ENCODE data around the gene BLOC1S1.

Gene BLOC1S1

DNA sequence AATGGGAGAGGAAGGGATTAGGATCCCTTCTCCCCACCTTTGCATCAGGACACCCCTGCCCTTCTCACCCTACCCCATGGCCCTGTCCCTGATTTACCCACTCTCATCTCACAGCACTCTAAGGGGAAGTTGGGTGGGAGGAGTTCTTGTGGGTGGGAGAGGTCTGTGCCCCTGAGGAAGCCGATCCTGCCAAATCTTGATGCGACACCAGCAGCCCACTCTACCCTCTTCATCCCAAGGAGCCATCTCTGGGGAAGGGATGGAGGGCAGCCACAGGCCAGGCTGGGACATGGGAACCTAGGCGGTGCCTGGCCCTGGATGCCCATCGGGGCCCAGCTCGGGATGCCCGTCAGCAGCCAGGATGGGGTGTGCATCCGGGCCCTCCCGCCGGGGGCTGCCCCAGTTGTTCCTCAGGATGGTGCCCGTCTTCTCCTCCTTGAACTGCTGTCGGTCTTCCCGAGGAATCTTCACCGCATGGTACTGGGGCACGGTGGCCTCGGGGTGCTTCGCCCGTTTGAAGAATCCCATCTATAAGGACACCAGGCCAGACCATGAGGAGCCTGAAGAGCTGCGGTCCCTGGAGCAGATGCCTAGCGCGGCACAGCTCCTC, 31.0 kb upstream of the BLOC1S1 start:
- no CpG with 5 or more reads among the region's 20 CpGs for WGBS (ENCODE audit: extremely low coverage, insufficient coverage, low lambda C conversion rate)

DNA sequence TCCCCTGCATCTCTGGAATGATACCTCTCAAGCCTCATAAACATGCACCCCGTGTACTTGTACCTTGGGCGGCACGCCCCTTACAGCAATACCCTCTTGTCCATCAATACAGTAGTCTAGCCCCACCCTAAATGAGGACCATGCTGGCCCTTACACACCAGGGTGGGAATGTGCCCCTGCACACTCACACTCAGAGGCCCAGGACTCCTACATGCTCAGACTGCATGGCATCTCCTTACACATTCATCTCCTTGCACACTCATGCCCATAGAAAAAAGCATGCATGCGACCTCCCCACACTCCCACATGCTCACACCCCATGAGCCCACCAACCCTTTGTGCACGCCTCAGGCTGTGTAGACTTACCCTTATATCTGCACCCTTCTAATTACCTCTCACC, 30.2 kb upstream of the BLOC1S1 start:
- H3K9ac ChIP-seq (ENCODE audit: low read length) = no peak overlapping the region
- H3K4ac ChIP-seq (ENCODE audit: low read depth, low read length) = no peak overlapping the region
- no peak overlapping the region for H3K18ac ChIP-seq (ENCODE audit: low read length)
- no peak overlapping the region for H3K4me2 ChIP-seq (ENCODE audit: low read length)
- H2AK5ac ChIP-seq (ENCODE audit: low read length) = no peak overlapping the region
- no peak overlapping the region for H4K5ac ChIP-seq (ENCODE audit: low read length)
- H3K79me2 ChIP-seq (ENCODE audit: control insufficient read depth, insufficient read depth, low read length) = no peaks in the 10 kb centered on the region
- WGBS (ENCODE audit: extremely low coverage, insufficient coverage, low lambda C conversion rate) = no CpG with 5 or more reads among the region's 5 CpGs
- DNase-seq = no peak
- H3K4me1 ChIP-seq (ENCODE audit: control insufficient read depth, low read depth, low read length) = no peaks in the 10 kb centered on the region
- no peak overlapping the region for H2BK5ac ChIP-seq (ENCODE audit: low read length)
- H3K27me3 ChIP-seq (ENCODE audit: insufficient read depth, low read length, poor library complexity) = no peaks in the 10 kb centered on the region
- no peak overlapping the region for H3K23ac ChIP-seq (ENCODE audit: low read length)
- no peaks in the 10 kb centered on the region for H3K79me1 ChIP-seq (ENCODE audit: low read length)
- H3K27ac ChIP-seq (ENCODE audit: low read depth, low read length) = no peak overlapping the region
- H3K56ac ChIP-seq (ENCODE audit: low read length) = no peak overlapping the region
- H2BK120ac ChIP-seq (ENCODE audit: low read depth, low read length) = no peak overlapping the region
- H4K8ac ChIP-seq (ENCODE audit: low read depth, low read length) = no peak overlapping the region
- no peak overlapping the region for H2BK15ac ChIP-seq (replicated peaks; ENCODE audit: low read depth)
- no peak overlapping the region for H3K4me3 ChIP-seq (ENCODE audit: low read length)
- H3K36me3 ChIP-seq (ENCODE audit: control insufficient read depth, insufficient read depth, low read length) = no peaks in the 10 kb centered on the region

More for the DNA sequence above, 31.0 kb upstream of the BLOC1S1 start:
- Histone ChIP-seq H2BK15ac (replicated peaks; ENCODE audit: low read depth) (no peak overlapping the region), H3K9ac (ENCODE audit: low read length) (no peak overlapping the region), H3K4me1 (ENCODE audit: control insufficient read depth, low read depth, low read length) (no peaks in the 10 kb centered on the region), H2BK5ac (ENCODE audit: low read length) (no peak overlapping the region), H3K23ac (ENCODE audit: low read length) (no peak overlapping the region), H2BK120ac (ENCODE audit: low read depth, low read length) (no peak overlapping the region), H3K79me1 (ENCODE audit: low read length) (no peaks in the 10 kb centered on the region), H3K56ac (ENCODE audit: low read length) (no peak overlapping the region), H2AK5ac (ENCODE audit: low read length) (no peak overlapping the region), H4K5ac (ENCODE audit: low read length) (no peak overlapping the region), H3K79me2 (ENCODE audit: control insufficient read depth, insufficient read depth, low read length) (no peaks in the 10 kb centered on the region), H4K8ac (ENCODE audit: low read depth, low read length) (no peak overlapping the region), H3K4ac (ENCODE audit: low read depth, low read length) (no peak overlapping the region), H3K27me3 (ENCODE audit: insufficient read depth, low read length, poor library complexity) (no peaks in the 10 kb centered on the region), H3K36me3 (ENCODE audit: control insufficient read depth, insufficient read depth, low read length) (no peaks in the 10 kb centered on the region), H3K4me3 (ENCODE audit: low read length) (no peak overlapping the region), H3K27ac (ENCODE audit: low read depth, low read length) (no peak overlapping the region), H3K4me2 (ENCODE audit: low read length) (no peak overlapping the region), H3K18ac (ENCODE audit: low read length) (no peak overlapping the region)
- DNase-seq = no peak

DNA sequence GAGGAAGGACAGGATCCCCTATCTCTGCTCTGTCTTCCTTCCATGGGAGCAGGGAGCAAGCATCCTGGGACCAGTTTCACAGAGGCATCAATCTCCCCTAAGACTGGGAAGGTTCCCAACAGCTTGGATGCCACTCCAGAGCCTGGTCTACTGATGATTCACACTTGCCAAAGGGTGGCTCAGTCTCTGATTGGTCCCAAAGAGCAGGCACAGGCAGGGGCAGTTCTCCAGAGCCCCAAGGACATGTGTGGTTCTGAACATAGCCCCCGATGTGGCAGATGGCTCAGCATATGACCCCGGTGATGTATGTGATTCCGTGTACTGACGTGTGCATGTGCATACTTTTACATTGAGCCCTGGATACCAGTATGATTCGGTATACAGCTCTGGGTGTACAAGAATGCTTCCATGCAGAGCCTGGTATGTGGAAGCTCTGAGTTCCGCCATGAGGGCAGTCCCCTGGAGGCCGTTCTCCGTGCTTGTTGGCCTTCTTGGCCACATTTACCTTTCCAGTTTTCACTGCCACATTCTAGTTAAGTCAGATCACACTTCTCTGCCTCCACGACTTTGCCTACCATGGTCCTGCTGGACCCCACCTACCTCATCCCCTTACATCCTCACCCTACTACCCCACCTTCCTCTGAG, 29.4 kb upstream of the BLOC1S1 start:
- no peak for DNase-seq
- Histone ChIP-seq H3K4ac (ENCODE audit: low read depth, low read length) (no peak overlapping the region), H3K36me3 (ENCODE audit: control insufficient read depth, insufficient read depth, low read length) (no peaks in the 10 kb centered on the region), H3K56ac (ENCODE audit: low read length) (no peak overlapping the region), H3K79me2 (ENCODE audit: control insufficient read depth, insufficient read depth, low read length) (no peaks in the 10 kb centered on the region), H2BK120ac (ENCODE audit: low read depth, low read length) (no peak overlapping the region), H2AK5ac (ENCODE audit: low read length) (no peak overlapping the region), H3K23ac (ENCODE audit: low read length) (no peak overlapping the region), H3K18ac (ENCODE audit: low read length) (no peak overlapping the region), H4K8ac (ENCODE audit: low read depth, low read length) (no peak overlapping the region), H3K27ac (ENCODE audit: low read depth, low read length) (no peak overlapping the region), H3K4me3 (ENCODE audit: low read length) (no peak overlapping the region), H3K4me2 (ENCODE audit: low read length) (no peak overlapping the region), H2BK15ac (replicated peaks; ENCODE audit: low read depth) (no peak overlapping the region), H3K9ac (ENCODE audit: low read length) (no peak overlapping the region), H2BK5ac (ENCODE audit: low read length) (no peak overlapping the region), H3K4me1 (ENCODE audit: control insufficient read depth, low read depth, low read length) (no peaks in the 10 kb centered on the region), H3K27me3 (ENCODE audit: insufficient read depth, low read length, poor library complexity) (no peaks in the 10 kb centered on the region), H3K79me1 (ENCODE audit: low read length) (no peaks in the 10 kb centered on the region), H4K5ac (ENCODE audit: low read length) (no peak overlapping the region)
- WGBS (ENCODE audit: extremely low coverage, insufficient coverage, low lambda C conversion rate) = no CpG with 5 or more reads among the region's 9 CpGs

DNA sequence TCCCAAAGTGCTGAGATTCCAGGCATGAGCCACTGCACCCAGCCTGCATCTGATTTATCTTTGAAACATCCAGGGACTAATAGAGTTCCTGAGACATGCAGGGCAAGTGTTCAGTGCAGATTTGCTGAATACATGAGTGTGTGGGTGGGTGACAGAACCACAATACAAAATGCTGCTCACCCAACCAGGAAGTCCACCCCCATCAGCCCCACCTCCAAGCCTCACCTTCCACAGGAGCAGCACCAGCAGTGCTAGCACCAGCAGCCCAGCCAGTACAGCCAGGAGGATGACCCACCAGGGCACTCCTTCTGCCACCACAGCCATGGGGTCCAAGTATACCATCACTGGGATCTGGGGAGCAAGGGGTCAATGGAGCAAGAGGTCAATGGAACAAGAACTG, 28.1 kb upstream of the BLOC1S1 start:
- H2AK5ac ChIP-seq (ENCODE audit: low read length) = no peak overlapping the region
- no peak overlapping the region for H3K9ac ChIP-seq (ENCODE audit: low read length)
- H3K36me3 ChIP-seq (ENCODE audit: control insufficient read depth, insufficient read depth, low read length) = no peaks in the 10 kb centered on the region
- H2BK5ac ChIP-seq (ENCODE audit: low read length) = no peak overlapping the region
- H3K4me1 ChIP-seq (ENCODE audit: control insufficient read depth, low read depth, low read length) = no peaks in the 10 kb centered on the region
- H3K18ac ChIP-seq (ENCODE audit: low read length) = no peak overlapping the region
- no peak overlapping the region for H3K27ac ChIP-seq (ENCODE audit: low read depth, low read length)
- H3K79me2 ChIP-seq (ENCODE audit: control insufficient read depth, insufficient read depth, low read length) = no peaks in the 10 kb centered on the region
- no peak overlapping the region for H3K56ac ChIP-seq (ENCODE audit: low read length)
- H3K4ac ChIP-seq (ENCODE audit: low read depth, low read length) = no peak overlapping the region
- H3K23ac ChIP-seq (ENCODE audit: low read length) = no peak overlapping the region
- H3K4me3 ChIP-seq (ENCODE audit: low read length) = no peak overlapping the region
- no peak overlapping the region for H3K4me2 ChIP-seq (ENCODE audit: low read length)
- H2BK120ac ChIP-seq (ENCODE audit: low read depth, low read length) = no peak overlapping the region
- H4K5ac ChIP-seq (ENCODE audit: low read length) = no peak overlapping the region
- H4K8ac ChIP-seq (ENCODE audit: low read depth, low read length) = no peak overlapping the region
- no peaks in the 10 kb centered on the region for H3K79me1 ChIP-seq (ENCODE audit: low read length)
- no peaks in the 10 kb centered on the region for H3K27me3 ChIP-seq (ENCODE audit: insufficient read depth, low read length, poor library complexity)
- DNase-seq = no peak
- no peak overlapping the region for H2BK15ac ChIP-seq (replicated peaks; ENCODE audit: low read depth)

DNA sequence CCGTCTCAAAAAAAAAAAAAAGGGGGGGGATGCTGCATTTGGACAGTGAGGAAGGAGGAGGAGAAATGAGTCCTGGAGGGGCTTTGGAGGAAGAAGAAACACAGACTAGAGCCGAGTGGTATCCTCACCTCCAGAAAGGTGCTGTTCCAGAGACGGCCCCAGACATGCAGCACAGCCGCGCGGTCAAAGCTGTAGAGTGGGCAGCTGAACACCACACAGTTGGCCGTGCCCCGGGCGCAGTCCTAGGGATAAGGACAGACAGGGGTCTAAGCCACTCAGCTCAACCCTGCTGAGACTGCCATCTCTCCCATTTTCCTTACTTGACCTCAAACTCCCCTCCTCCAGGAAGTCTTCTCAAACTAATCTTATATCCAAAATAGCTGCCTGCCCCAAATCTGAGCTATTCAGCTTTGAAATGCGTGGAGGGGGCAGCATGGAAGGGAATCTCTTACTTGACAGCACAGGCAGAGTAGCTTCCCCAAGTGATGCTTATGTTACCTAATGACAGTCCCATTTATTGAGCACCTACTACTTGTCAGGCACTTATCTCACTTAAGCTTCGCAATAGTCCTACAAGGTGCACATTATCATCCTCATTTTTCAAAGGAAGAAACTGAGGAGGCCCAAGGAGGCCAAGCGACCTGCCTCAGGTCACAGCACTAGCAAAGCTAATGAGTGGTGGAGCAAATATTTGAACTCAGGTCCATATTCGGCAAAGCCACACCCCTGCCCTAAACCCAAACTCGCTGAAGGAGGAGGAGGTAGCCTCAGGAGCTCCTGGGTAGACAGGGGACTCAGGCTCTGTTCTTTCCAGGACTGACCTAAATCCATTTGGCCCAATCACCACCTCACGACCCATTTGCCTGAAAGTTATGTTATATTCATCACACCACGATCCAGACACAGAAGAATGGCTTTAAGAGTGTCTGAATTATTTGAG, 26.9 kb upstream of the BLOC1S1 start:
- Histone ChIP-seq H3K4ac (ENCODE audit: low read depth, low read length) (no peak overlapping the region), H2BK15ac (replicated peaks; ENCODE audit: low read depth) (no peak overlapping the region), H3K4me1 (ENCODE audit: control insufficient read depth, low read depth, low read length) (no peaks in the 10 kb centered on the region), H3K56ac (ENCODE audit: low read length) (no peak overlapping the region), H3K27ac (ENCODE audit: low read depth, low read length) (no peak overlapping the region), H3K79me2 (ENCODE audit: control insufficient read depth, insufficient read depth, low read length) (no peaks in the 10 kb centered on the region), H3K23ac (ENCODE audit: low read length) (no peak overlapping the region), H2BK5ac (ENCODE audit: low read length) (no peak overlapping the region), H3K4me3 (ENCODE audit: low read length) (no peak overlapping the region), H3K36me3 (ENCODE audit: control insufficient read depth, insufficient read depth, low read length) (no peaks in the 10 kb centered on the region), H3K79me1 (ENCODE audit: low read length) (no peaks in the 10 kb centered on the region), H3K4me2 (ENCODE audit: low read length) (no peak overlapping the region), H4K8ac (ENCODE audit: low read depth, low read length) (no peak overlapping the region), H2AK5ac (ENCODE audit: low read length) (no peak overlapping the region), H3K27me3 (ENCODE audit: insufficient read depth, low read length, poor library complexity) (no peaks in the 10 kb centered on the region), H4K5ac (ENCODE audit: low read length) (no peak overlapping the region), H3K9ac (ENCODE audit: low read length) (no peak overlapping the region), H2BK120ac (ENCODE audit: low read depth, low read length) (no peak overlapping the region), H3K18ac (ENCODE audit: low read length) (no peak overlapping the region)
- DNase-seq = no peak
- WGBS (ENCODE audit: extremely low coverage, insufficient coverage, low lambda C conversion rate) = no CpG with 5 or more reads among the region's 16 CpGs
